Gastrocnemius medialis (tissue), 4 donors: ENCODE data around the gene TMEM106C.

Experiments used
- POLR2A ChIP-seq, 2 donors: fragments of 450-650 bp; IDR thresholded peaks; one replicate each; pipeline ENCODE4 v1.6.1; 2017; ENCODE audit warnings: antibody characterized with exemption in 2 of 2, mild to moderate bottlenecking in 2 of 2, moderate library complexity in 2 of 2
- TF ChIP-seq, protein P1 (sequence below), 5 experiments: fragments of 450-650 bp in 3 of 5; fragments of 200-600 bp in 2 of 5; sonication (generic) in 2 of 5; IDR thresholded peaks in 4 of 5; conservative IDR thresholded peaks in 1 of 5; 1 replicate in 4 of 5; 2 replicates in 1 of 5; pipeline ENCODE4 v1.5.1; 2016 to 2019; ENCODE audit warnings: antibody characterized with exemption in 5 of 5, mild to moderate bottlenecking in 3 of 5, moderate library complexity in 3 of 5

DNA sequence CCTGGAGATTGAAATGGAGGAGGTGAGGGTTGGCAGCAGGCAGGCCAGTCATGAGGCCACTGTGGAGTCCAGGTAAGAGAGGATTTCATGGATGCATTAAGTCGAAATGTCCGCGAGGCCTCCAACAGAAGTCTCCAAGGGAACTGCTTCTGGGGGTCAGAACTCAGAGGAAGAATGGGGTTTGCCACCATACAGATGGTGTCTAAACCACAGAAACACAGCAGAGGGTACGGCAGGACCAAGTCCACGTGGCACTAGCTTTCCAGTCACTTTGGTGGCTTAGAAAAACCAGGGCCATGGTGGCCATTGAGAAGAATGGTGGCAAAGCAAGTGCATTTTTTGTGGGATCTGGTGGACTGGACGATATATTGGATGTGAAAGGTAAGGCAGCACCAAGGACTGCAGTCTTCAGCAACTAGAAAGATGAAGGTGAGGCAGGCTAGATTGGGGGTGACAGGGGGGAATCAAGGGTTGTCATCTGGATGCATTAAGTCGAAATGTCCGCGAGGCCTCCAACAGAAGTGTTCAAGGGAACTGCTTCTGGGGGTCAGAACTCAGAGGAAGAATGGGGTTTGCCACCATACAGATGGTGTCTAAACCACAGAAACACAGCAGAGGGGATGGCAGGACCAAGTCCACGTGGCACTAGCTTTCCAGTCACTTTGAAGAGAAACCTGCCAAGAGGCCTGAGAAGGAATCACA lies 22.5 kb upstream of the TMEM106C start:
- TF ChIP-seq, protein P1, sequence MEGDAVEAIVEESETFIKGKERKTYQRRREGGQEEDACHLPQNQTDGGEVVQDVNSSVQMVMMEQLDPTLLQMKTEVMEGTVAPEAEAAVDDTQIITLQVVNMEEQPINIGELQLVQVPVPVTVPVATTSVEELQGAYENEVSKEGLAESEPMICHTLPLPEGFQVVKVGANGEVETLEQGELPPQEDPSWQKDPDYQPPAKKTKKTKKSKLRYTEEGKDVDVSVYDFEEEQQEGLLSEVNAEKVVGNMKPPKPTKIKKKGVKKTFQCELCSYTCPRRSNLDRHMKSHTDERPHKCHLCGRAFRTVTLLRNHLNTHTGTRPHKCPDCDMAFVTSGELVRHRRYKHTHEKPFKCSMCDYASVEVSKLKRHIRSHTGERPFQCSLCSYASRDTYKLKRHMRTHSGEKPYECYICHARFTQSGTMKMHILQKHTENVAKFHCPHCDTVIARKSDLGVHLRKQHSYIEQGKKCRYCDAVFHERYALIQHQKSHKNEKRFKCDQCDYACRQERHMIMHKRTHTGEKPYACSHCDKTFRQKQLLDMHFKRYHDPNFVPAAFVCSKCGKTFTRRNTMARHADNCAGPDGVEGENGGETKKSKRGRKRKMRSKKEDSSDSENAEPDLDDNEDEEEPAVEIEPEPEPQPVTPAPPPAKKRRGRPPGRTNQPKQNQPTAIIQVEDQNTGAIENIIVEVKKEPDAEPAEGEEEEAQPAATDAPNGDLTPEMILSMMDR (IDR thresholded peaks at IDR 0.05 in 4 of 5, conservative IDR thresholded peaks at IDR 0.05 in 1 of 5) = no peak
- no peak for TF ChIP-seq POLR2A (IDR thresholded peaks at IDR 0.05)
